K562 (cell line): ENCODE results near the gene PLEKHA8. TPM values are rescaled to one million over a fixed set of nuclear protein-coding genes. Genes with fewer than 3 reads are reported as not detected.

ENCODE experiments used
- ATAC-seq: fragments of 200-7000 bp; cut with Tn5 transposase; 3 replicates; pipeline ENCODE4 v1.9.1; 2020; ENCODE audit warnings: moderate library complexity
- BruUV-seq: library from RNA; stranded (reverse); fragments of 400-500 nt; replicated peaks from 2 replicates; lab custom pipeline; 2021; lab: Mats Ljungman, UMichigan
- CTCF ChIA-PET: fragments of 300-600 bp; formaldehyde crosslinking; extraction: SDS; loops from one replicate; lab custom pipeline; 2021; ENCODE audit warnings: low intra/inter-chr PET ratio; lab: Yijun Ruan, JAX
- POLR2A ChIA-PET: fragments of 300-600, 350-650 bp; sonication (Branson Sonifier 250); formaldehyde crosslinking; extraction: SDS; loops from one replicate; lab custom pipeline; 2021; ENCODE audit warnings: antibody characterized with exemption, inconsistent platforms; lab: Yijun Ruan, JAX
- DNase-seq, 4 experiments: peaks; one replicate each; pipeline versions ENCODE4 v3.0.0 to v3.0.0-alpha.2; 2011 to 2018; ENCODE audit warnings: low spot score in 3 of 4, mixed read lengths in 3 of 4; ENCODE audit errors: extremely low read depth in 1 of 4
- FAIRE-seq: peaks from 2 replicates; lab custom pipeline; 2011; peaks lifted over from hg19 to GRCh38; lab: Jason Lieb, UNC
- H2AFZ ChIP-seq: 2 replicates; pipeline ENCODE4 v1.6.0; 2011; ENCODE audit warnings: low read depth, low read length, control low read depth, inconsistent platforms
- H3K27ac ChIP-seq: fragments of 200-600 bp; 3 replicates; pipeline ENCODE4 v1.8.0; 2011; ENCODE audit warnings: low read depth, mild to moderate bottlenecking, control low read depth, inconsistent platforms, low read length, moderate library complexity, mixed read lengths; ENCODE audit errors: extremely low read depth
- H3K27me3 ChIP-seq, 2 experiments: fragments of 300-600 bp in 1 of 2; 2 replicates in 1 of 2; 3 replicates in 1 of 2; pipeline versions ENCODE4 v1.6.0 to v1.8.0; 2011; ENCODE audit warnings: inconsistent platforms in 2 of 2, low read length in 2 of 2, mild to moderate bottlenecking in 1 of 2, mixed read lengths in 1 of 2, moderate library complexity in 1 of 2; ENCODE audit not compliant: control insufficient read depth in 2 of 2, insufficient read depth in 2 of 2
- H3K36me3 ChIP-seq: fragments of 300-600 bp; 3 replicates; pipeline ENCODE4 v1.8.0; 2011; ENCODE audit warnings: mild to moderate bottlenecking, low read length, inconsistent platforms; ENCODE audit not compliant: control insufficient read depth, insufficient read depth
- H3K4me1 ChIP-seq, 2 experiments: fragments of 200-600 bp in 1 of 2; replicated peaks in 1 of 2; 2 replicates in 1 of 2; 3 replicates in 1 of 2; pipeline versions ENCODE4 v1.5.1 to v1.8.0; 2011; ENCODE audit warnings: inconsistent platforms in 2 of 2, low read length in 2 of 2, mild to moderate bottlenecking in 1 of 2, mixed read lengths in 1 of 2, moderate library complexity in 1 of 2; ENCODE audit not compliant: control insufficient read depth in 2 of 2, insufficient read depth in 2 of 2
- H3K4me2 ChIP-seq: 2 replicates; pipeline ENCODE4 v1.6.1; 2011; ENCODE audit warnings: low read length, control low read depth, inconsistent platforms, mixed read lengths; ENCODE audit not compliant: insufficient read depth
- H3K4me3 ChIP-seq: fragments of 200-600 bp; sonication (generic), shearing (Covaris generic); 2 replicates; pipeline ENCODE4 v1.5.1; 2016; ENCODE audit warnings: control low read depth, inconsistent platforms
- H3K79me2 ChIP-seq: fragments of 200-600 bp; 3 replicates; pipeline ENCODE4 v1.8.0; 2011; ENCODE audit warnings: low read length, inconsistent platforms; ENCODE audit not compliant: control insufficient read depth, insufficient read depth
- H3K9ac ChIP-seq, 2 experiments: 2 replicates each; pipeline versions ENCODE4 v1.6.0 to v1.6.1; 2011; ENCODE audit warnings: low read depth in 2 of 2, low read length in 2 of 2, control low read depth in 1 of 2, inconsistent platforms in 1 of 2, mild to moderate bottlenecking in 1 of 2, mixed read lengths in 1 of 2; ENCODE audit not compliant: insufficient read depth in 1 of 2
- H3K9me1 ChIP-seq: one replicate; pipeline ENCODE4 v1.6.0; 2011; ENCODE audit warnings: inconsistent platforms, mild to moderate bottlenecking, low read length, moderate library complexity; ENCODE audit not compliant: control insufficient read depth, insufficient read depth
- H3K9me3 ChIP-seq: replicated peaks from 2 replicates; pipeline ENCODE4 v1.5.1; 2011; ENCODE audit warnings: low read depth, low read length, inconsistent platforms; ENCODE audit not compliant: control insufficient read depth, insufficient read depth
- H4K20me1 ChIP-seq: replicated peaks from 2 replicates; pipeline ENCODE4 v1.6.1; 2011; ENCODE audit warnings: low read length, inconsistent platforms, mixed read lengths; ENCODE audit not compliant: control insufficient read depth, insufficient read depth
- C11orf30 ChIP-seq: fragments of 450-650 bp; IDR thresholded peaks from 2 replicates; pipeline ENCODE4 v1.6.1; 2016; ENCODE audit warnings: low read depth, mild to moderate bottlenecking
- CBX1 ChIP-seq: sonication (generic); IDR thresholded peaks from 2 replicates; pipeline ENCODE4 v1.6.1; 2016; ENCODE audit warnings: antibody characterized with exemption, low read depth, mild to moderate bottlenecking
- ETV5 ChIP-seq: sonication (generic); formaldehyde crosslinking; IDR thresholded peaks from 2 replicates; pipeline ENCODE4 v1.4.0; 2020; ENCODE audit warnings: low read depth, mild to moderate bottlenecking, missing genetic modification reagents
- MAFF ChIP-seq: IDR thresholded peaks from 2 replicates; pipeline ENCODE4 v1.6.1; 2012; ENCODE audit warnings: low read length, improper control_type of control experiment
- MAFG ChIP-seq: fragments of 450-650 bp; conservative IDR thresholded peaks from 2 replicates; pipeline ENCODE4 v1.6.1; 2016; ENCODE audit warnings: missing genetic modification characterization, missing compliant biosample characterization
- MAFK ChIP-seq: IDR thresholded peaks from 2 replicates; pipeline ENCODE4 v1.6.1; 2011; ENCODE audit warnings: low read length, improper control_type of control experiment
- PHTF2 ChIP-seq: fragments of 250-450 bp; sonication (Bioruptor Pico); IDR thresholded peaks from 2 replicates; pipeline ENCODE4 v1.5.0; 2021; ENCODE audit warnings: mild to moderate bottlenecking
- SETDB1 ChIP-seq: IDR thresholded peaks from one replicate; pipeline ENCODE4 v1.6.1; 2012; ENCODE audit warnings: low read length, control low read depth, inconsistent platforms
- ZNF316 ChIP-seq: fragments of 450-650 bp; IDR thresholded peaks from 2 replicates; pipeline ENCODE4 v1.6.1; 2016
- WGBS: fragments of 100-300 bp; shearing (Covaris generic); methylation state at CpG from one replicate; pipeline ENCODE4 v1.1.6; 2016; ENCODE audit warnings: low coverage, mixed read lengths; ENCODE audit not compliant: insufficient coverage; ENCODE audit errors: missing lambda C conversion rate; 5-methylcytosine and 5-hydroxymethylcytosine counted together
- in situ Hi-C: fragments of 300-500 bp; cut with MboI; formaldehyde crosslinking; loops from 4 replicates; pipeline ENCODE4 v1.15.0; 2018; ENCODE audit warnings: inconsistent platforms, mixed read lengths
- intact Hi-C: fragments of 100-400 bp; cut with micrococcal nuclease; formaldehyde crosslinking; loops from 2 replicates; pipeline ENCODE4 v1.14.2; 2022
- polyA plus RNA-seq, 8 experiments: library from polyadenylated mRNA; depleted of rRNA in 4 of 8; stranded (reverse) in 5 of 8; unstranded in 3 of 8; fragments of >200 nt; fragmentation: Nextera tagmentation in 2 of 8; fragmentation: Illumina TruSeq in 1 of 8; extraction: Ambion mirVana in 2 of 8; extraction: Trizol in 1 of 8; gene quantifications; 2 replicates each; pipeline versions ENCODE4 v1.2.1 to v1.2.3, GENCODE V29; 2011 to 2014; ENCODE audit warnings: inconsistent platforms in 1 of 8, missing spikeins in 1 of 8
- total RNA-seq, 7 experiments: library from RNA; depleted of rRNA in 6 of 7; stranded (reverse); fragments of >200 nt in 6 of 7; fragmentation: Illumina TruSeq in 2 of 7; extraction: Trizol in 2 of 7; gene quantifications; 2 replicates each; pipeline versions ENCODE4 v1.2.1 to v1.2.3, GENCODE V29; 2011 to 2021; ENCODE audit warnings: low replicate concordance in 1 of 7
- TF ChIP-seq, protein P1 (sequence below), 2 experiments: fragments of 150-350 bp in 1 of 2; IDR thresholded peaks; 2 replicates each; pipeline ENCODE4 v1.6.1; 2012 to 2016; ENCODE audit warnings: low read depth in 2 of 2, low read length in 2 of 2, mild to moderate bottlenecking in 1 of 2, moderate library complexity in 1 of 2

PLEKHA8 gene
- total and polyA plus RNA-seq, 9 of the 15 experiments (the other 6 are each of a cell fraction or from before 2014, with no cell fraction given): 3.2 to 16.3 (median 11.8) TPM

DNA sequence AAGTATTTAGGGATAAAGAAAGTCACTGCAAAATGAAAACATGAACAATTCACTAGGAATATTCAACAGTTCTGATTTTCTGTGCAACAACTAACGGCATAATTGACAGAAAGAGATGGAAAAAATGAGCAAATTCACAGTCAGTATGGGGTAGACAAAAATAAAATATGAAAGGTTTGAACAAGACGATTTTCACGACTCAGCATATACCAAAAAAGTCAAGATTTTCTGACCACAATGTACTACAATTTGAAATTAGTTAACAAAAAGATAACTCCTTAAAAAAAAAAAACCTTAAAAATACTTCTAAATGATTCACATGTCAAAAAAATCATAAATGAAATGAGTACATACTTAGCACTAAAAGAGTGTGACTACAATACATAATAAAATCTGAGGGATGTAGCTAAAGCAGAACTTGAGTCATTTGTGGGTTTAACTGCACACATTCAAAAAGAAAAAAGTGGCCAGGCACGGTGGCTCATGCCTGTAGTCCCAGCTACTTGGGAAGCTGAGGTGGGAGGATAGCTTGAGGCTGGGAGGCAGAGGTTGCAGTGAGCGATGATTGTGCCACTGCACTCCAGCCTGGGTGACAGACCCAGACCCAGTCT lies 84.0 kb downstream of the PLEKHA8 start:
- ChIA-PET CTCF (no interaction called here), POLR2A (no interaction called here)
- TF ChIP-seq, protein P1, sequence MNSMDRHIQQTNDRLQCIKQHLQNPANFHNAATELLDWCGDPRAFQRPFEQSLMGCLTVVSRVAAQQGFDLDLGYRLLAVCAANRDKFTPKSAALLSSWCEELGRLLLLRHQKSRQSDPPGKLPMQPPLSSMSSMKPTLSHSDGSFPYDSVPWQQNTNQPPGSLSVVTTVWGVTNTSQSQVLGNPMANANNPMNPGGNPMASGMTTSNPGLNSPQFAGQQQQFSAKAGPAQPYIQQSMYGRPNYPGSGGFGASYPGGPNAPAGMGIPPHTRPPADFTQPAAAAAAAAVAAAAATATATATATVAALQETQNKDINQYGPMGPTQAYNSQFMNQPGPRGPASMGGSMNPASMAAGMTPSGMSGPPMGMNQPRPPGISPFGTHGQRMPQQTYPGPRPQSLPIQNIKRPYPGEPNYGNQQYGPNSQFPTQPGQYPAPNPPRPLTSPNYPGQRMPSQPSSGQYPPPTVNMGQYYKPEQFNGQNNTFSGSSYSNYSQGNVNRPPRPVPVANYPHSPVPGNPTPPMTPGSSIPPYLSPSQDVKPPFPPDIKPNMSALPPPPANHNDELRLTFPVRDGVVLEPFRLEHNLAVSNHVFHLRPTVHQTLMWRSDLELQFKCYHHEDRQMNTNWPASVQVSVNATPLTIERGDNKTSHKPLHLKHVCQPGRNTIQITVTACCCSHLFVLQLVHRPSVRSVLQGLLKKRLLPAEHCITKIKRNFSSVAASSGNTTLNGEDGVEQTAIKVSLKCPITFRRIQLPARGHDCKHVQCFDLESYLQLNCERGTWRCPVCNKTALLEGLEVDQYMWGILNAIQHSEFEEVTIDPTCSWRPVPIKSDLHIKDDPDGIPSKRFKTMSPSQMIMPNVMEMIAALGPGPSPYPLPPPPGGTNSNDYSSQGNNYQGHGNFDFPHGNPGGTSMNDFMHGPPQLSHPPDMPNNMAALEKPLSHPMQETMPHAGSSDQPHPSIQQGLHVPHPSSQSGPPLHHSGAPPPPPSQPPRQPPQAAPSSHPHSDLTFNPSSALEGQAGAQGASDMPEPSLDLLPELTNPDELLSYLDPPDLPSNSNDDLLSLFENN (IDR thresholded peaks at IDR 0.05; ENCODE audit: low read depth in 2 of 2, low read length in 2 of 2): no peak
- peak; percentile 50; the same call in 1 of the 2 replicates for TF ChIP-seq MAFG (tag)
- peak; percentile 51; the same call in 1 of the 2 replicates for TF ChIP-seq MAFK
- TF ChIP-seq ETV5 (CRISPR knock-in tag): no peak
- no peak for TF ChIP-seq SETDB1
- TF ChIP-seq MAFF: peak; percentile 59
- peak; percentile 84 for TF ChIP-seq ZNF316
- TF ChIP-seq C11orf30: peak; percentile 59
- TF ChIP-seq PHTF2 (CRISPR knock-in tag): no peak
- no peak for TF ChIP-seq CBX1
- WGBS: 14% methylated on average over 5 of the region's 5 CpGs
- in situ Hi-C loops (no loop called here), intact Hi-C loops (no loop called here)
- no peak overlapping the region for H3K27ac ChIP-seq
- FAIRE-seq (no peak), DNase-seq (no peak), ATAC-seq (no peak)
- H3K27me3 ChIP-seq: no peaks in the 10 kb centered on the region
- H3K36me3 ChIP-seq: no peaks in the 10 kb centered on the region; the same call in 2 of the 3 replicates
- no peaks in the 10 kb centered on the region; the same call in 2 of the 3 replicates for H3K79me2 ChIP-seq
- H3K9ac ChIP-seq: no peak overlapping the region
- H3K9me3 ChIP-seq: peaks cover 11% of the 10 kb centered on the region
- no peak overlapping the region for H2AFZ ChIP-seq
- H3K4me1 ChIP-seq: no peaks in the 10 kb centered on the region
- H3K4me2 ChIP-seq: no peak overlapping the region
- H3K9me1 ChIP-seq: no peaks in the 10 kb centered on the region
- no peaks in the 10 kb centered on the region for H4K20me1 ChIP-seq
- no peak overlapping the region for H3K4me3 ChIP-seq
- no TSS peak for BruUV-seq
